AG08395 (cell line): ENCODE measurements around the gene DYRK1B.
"Not testable (repeated sequence)": the region's sequence is repeated elsewhere in the genome, so short reads cannot be mapped to it uniquely, and the experiment has no call there.

Experiments used
- DNase-seq: peaks from one replicate; pipeline ENCODE4 v3.0.0; 2012; ENCODE audit warnings: mixed read lengths, low spot score

The DYRK1B gene

GRCh38 chr19:39833464-39834286, at the start of gene DYRK1B:
DYRK1B (minus strand) TSS chr19:39834162; CDS start chr19:39831867, 2,295 bp downstream.
- peak; percentile 100 for DNase-seq

GRCh38 chr19:39882645-39883044, 48.7 kb upstream of the DYRK1B start:
- not testable (repeated sequence) for DNase-seq

GRCh38 chr19:39881495-39882110, 47.6 kb upstream of the DYRK1B start:
- DNase-seq, result not testable (repeated sequence)

DNA sequence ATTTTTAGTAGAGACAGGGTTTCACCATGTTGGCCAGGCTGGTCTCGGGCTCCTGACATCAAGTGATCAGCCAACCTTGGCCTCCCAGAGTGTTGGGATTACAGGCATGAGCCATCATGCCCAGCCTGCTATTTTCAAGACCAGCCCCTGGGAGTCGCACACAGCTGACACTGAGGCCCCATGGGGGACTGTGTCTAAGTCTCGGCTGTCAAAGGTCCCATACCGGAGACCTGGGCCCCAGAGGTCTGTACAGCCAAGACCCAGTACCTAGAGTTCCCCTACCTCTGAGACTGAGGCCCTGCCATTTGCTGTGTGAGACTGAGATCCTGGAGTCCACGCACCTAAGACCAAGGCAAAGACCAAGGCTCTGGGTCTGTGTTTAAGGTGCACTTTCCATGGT, 46.3 kb upstream of the DYRK1B start:
- not testable (repeated sequence) for DNase-seq

GRCh38 chr19:39879796-39880195, 45.8 kb upstream of the DYRK1B start:
- not testable (repeated sequence) for DNase-seq

- DNase-seq, result not testable (repeated sequence)
Observed at GRCh38 chr19:39878866-39879265, 44.9 kb upstream of the DYRK1B start.

GRCh38 chr19:39878398-39878797, 44.4 kb upstream of the DYRK1B start:
- no peak for DNase-seq

DNA sequence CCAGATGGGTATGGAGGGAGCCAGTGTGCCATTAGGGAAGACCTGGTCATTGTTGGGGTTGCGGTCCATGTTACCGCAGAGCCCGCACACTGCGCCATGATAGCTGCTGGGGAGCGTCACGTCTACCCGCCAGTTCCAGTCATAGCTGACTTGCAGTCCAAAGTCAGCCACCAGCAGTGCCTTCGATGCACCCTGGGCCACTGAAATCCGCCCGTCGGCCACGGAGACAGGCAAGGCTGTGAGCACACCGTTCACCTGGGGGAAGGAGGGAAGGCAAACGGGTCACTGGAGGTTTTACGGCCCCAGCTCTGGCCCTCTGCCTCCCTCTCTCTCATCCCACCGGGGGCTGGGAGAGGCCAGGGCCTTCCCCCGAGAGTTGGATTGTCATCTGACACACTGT, 44.0 kb upstream of the DYRK1B start:
- not testable (repeated sequence) for DNase-seq

- not testable (repeated sequence) for DNase-seq
Observed at GRCh38 chr19:39877488-39877887, 43.5 kb upstream of the DYRK1B start.

DNA sequence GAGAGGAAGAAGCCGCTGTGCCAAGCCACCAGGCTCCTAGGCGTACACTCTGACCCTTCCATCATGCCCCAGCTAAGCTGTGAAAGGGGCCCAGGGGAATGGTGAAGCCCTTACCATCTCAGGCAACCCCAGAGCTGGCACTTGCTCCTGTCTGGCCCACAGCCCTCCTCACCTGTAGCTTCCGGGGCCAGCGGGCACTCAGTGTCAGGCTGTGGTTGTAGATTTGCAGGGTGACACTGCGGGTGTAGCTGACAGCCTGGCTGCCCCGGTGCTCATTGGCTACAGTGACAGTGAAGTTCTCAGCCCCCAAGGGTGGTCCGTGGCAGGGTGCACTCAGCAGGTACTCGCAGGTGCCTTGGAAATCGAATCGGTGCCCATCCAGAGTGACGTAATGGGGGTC, 42.5 kb upstream of the DYRK1B start:
- not testable (repeated sequence) for DNase-seq

GRCh38 chr19:39875401-39875864, 41.5 kb upstream of the DYRK1B start:
- DNase-seq, result not testable (repeated sequence)

DNA sequence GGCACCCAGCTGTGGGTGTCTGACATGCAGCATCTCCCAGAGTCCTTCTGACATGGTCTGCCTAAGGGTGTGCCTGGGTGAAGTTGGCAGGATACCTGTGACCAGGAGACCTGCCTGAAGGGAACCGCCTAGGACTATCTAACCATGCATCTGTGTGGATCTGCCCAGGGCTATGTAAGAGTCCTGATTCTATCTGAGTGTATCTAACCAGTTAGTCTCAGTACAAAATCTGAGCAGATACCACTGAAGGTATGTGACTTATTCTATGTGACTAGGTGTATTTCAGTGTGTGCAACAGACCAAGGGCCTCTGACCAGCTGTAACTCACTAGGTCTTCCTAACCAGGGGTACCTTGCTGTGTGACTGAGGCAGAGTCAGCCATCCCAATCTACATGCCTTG, 40.4 kb upstream of the DYRK1B start:
- no peak for DNase-seq

DNA sequence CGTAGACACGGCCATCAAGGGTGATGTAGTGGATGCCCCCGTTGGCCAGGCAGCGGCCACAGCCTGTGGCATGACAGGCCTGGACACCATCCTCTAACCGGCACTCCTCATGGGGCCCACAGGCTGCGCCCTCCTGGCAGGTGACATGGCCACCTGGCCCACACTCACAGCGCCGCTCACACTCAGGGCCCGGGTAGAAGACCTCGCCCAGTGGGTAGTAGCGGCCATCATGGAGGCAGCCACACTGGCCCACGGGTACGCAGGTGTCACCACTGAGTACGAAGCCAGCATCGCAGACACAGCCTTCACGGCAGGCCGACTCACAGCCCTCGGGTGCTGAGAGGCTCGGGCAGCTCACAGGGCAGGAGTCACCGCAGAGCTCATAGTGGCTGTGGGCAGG, 39.4 kb upstream of the DYRK1B start:
- DNase-seq, result no peak

GRCh38 chr19:39871886-39872866, 38.2 kb upstream of the DYRK1B start:
- no peak for DNase-seq

DNA sequence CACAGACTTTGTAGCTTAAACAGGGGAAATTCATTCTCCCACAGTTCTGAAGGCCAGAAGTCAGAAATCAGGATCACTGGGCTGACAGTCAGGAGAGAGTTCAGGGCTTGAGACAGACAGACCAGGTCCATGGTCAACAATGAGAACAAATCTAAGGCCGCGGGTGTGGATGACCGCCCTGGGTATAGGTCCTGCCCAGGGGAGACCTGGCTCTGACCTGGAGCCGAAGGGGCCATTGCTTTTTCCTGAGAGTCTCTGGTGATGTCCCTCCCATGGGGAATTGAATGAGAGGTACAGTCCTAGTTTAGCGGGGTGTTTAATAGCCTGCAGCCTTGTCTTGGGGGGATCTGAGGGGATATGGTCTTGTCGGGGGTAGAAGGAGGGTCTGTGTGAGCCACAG, 37.4 kb upstream of the DYRK1B start:
- no peak for DNase-seq

GRCh38 chr19:39870171-39870971, 36.4 kb upstream of the DYRK1B start:
- no peak for DNase-seq

- DNase-seq, result no peak
Observed at GRCh38 chr19:39867952-39868351, 34.0 kb upstream of the DYRK1B start.

- DNase-seq, result no peak
Observed at GRCh38 chr19:39867133-39867532, 33.2 kb upstream of the DYRK1B start.

DNA sequence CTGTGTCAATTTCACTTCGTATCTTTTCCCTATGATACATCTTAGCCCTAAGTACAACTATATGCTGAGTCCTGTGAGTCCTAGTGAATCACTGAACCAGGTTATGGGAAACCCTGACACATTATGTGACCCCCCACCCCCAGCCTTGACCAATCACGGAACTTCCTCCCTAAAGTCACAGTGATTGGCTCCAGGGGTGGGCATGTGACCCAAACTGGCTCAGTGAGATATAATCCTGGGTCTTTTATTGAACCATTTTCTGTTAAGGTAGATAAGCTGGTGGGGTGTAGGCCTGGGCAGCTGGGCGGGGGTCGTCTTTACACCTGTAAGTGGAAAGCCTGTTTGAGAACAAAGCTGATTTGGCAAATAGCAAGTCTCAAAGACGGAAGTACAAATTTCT, 32.0 kb upstream of the DYRK1B start:
- no peak for DNase-seq

GRCh38 chr19:39865186-39865585, 31.2 kb upstream of the DYRK1B start:
- DNase-seq, result no peak

- DNase-seq, result no peak
Observed at GRCh38 chr19:39864118-39864517, 30.2 kb upstream of the DYRK1B start.
